ENCODE results near the gene APBB2. TPM values are rescaled to one million over a fixed set of nuclear protein-coding genes. Genes with fewer than 3 reads are reported as not detected.

APBB2 gene
- total RNA-seq, 1 experiment from 2014 or later: 49.0 TPM

DNA sequence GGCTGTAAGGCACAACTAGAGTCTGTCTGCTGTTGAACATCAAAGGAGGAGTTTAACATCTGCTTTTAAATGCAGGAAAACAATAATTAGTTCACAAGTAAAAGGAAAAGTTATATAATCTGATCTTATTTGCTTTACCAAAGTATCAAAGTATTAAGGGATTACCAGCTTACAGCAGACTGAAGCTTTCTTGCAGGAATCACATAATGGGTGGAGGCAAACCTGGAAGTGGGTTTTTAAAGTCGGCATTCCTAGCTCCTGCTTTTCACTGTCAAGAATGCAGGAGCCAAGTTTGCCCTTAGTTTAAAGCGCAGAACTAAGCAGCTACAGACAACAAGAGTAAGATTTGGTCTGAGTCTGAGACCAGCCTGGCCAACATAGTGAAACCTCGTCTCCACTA, 122.2 kb downstream of the APBB2 start:
- H3K36me3 Mint-ChIP-seq: no peaks in the 10 kb centered on the region
- H3K4me3 Mint-ChIP-seq: no peak overlapping the region
- DNase-seq (ENCODE audit: low spot score) (no peak), ATAC-seq (no peak)
- H3K9me3 Mint-ChIP-seq: no peaks in the 10 kb centered on the region
- no peaks in the 10 kb centered on the region for H3K27me3 Mint-ChIP-seq (ENCODE audit: low read depth)
- ChIA-PET CTCF (interaction anchor here (1.0 to 1.1 kb wide), 2 partner anchors 116 kb away, joined by 3 to 4 read pairs; no protein-coding TSS in a partner anchor), POLR2A (interaction anchor here (0.6 to 0.9 kb wide), 4 partner anchors 9 to 423 kb away, joined by 3 to 6 read pairs (median 4); no protein-coding TSS in a partner anchor)
- no peak overlapping the region for H3K27ac Mint-ChIP-seq
- TF ChIP-seq MLX (CRISPR knock-in tag; IDR thresholded peaks at IDR 0.05) (no peak), CBFB (CRISPR knock-in tag; IDR thresholded peaks at IDR 0.05; ENCODE audit: low read depth) (no peak), NR1H2 (CRISPR knock-in tag; IDR thresholded peaks at IDR 0.05) (no peak), AR (CRISPR knock-in tag; IDR thresholded peaks at IDR 0.05) (no peak), ZSCAN18 (CRISPR knock-in tag; IDR thresholded peaks at IDR 0.05) (no peak), HMGA2 (CRISPR knock-in tag; IDR thresholded peaks at IDR 0.05) (no peak), ZNF423 (CRISPR knock-in tag; IDR thresholded peaks at IDR 0.05) (no peak), ZNF425 (CRISPR knock-in tag; conservative IDR thresholded peaks at IDR 0.05) (no peak), USF1 (CRISPR knock-in tag; IDR thresholded peaks at IDR 0.05) (no peak), JAZF1 (CRISPR knock-in tag; IDR thresholded peaks at IDR 0.05) (no peak), RORB (CRISPR knock-in tag; IDR thresholded peaks at IDR 0.05) (no peak), NFATC4 (CRISPR knock-in tag; IDR thresholded peaks at IDR 0.05) (no peak), ZMAT4 (CRISPR knock-in tag; IDR thresholded peaks at IDR 0.05) (no peak), ELF4 (CRISPR knock-in tag; IDR thresholded peaks at IDR 0.05; ENCODE audit: low read depth) (no peak)
- TF ChIP-seq, protein P1, sequence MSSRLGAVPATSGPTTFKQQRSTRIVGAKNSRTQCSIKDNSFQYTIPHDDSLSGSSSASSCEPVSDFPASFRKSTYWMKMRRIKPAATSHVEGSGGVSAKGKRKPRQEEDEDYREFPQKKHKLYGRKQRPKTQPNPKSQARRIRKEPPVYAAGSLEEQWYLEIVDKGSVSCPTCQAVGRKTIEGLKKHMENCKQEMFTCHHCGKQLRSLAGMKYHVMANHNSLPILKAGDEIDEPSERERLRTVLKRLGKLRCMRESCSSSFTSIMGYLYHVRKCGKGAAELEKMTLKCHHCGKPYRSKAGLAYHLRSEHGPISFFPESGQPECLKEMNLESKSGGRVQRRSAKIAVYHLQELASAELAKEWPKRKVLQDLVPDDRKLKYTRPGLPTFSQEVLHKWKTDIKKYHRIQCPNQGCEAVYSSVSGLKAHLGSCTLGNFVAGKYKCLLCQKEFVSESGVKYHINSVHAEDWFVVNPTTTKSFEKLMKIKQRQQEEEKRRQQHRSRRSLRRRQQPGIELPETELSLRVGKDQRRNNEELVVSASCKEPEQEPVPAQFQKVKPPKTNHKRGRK (CRISPR knock-in tag; IDR thresholded peaks at IDR 0.05; ENCODE audit: borderline replicate concordance): no peak
- TF ChIP-seq, protein P2, sequence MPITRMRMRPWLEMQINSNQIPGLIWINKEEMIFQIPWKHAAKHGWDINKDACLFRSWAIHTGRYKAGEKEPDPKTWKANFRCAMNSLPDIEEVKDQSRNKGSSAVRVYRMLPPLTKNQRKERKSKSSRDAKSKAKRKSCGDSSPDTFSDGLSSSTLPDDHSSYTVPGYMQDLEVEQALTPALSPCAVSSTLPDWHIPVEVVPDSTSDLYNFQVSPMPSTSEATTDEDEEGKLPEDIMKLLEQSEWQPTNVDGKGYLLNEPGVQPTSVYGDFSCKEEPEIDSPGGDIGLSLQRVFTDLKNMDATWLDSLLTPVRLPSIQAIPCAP (CRISPR knock-in tag; IDR thresholded peaks at IDR 0.05): no peak
- TF ChIP-seq, protein P3, sequence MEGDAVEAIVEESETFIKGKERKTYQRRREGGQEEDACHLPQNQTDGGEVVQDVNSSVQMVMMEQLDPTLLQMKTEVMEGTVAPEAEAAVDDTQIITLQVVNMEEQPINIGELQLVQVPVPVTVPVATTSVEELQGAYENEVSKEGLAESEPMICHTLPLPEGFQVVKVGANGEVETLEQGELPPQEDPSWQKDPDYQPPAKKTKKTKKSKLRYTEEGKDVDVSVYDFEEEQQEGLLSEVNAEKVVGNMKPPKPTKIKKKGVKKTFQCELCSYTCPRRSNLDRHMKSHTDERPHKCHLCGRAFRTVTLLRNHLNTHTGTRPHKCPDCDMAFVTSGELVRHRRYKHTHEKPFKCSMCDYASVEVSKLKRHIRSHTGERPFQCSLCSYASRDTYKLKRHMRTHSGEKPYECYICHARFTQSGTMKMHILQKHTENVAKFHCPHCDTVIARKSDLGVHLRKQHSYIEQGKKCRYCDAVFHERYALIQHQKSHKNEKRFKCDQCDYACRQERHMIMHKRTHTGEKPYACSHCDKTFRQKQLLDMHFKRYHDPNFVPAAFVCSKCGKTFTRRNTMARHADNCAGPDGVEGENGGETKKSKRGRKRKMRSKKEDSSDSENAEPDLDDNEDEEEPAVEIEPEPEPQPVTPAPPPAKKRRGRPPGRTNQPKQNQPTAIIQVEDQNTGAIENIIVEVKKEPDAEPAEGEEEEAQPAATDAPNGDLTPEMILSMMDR (IDR thresholded peaks at IDR 0.05): no peak
- TF ChIP-seq, protein P4, sequence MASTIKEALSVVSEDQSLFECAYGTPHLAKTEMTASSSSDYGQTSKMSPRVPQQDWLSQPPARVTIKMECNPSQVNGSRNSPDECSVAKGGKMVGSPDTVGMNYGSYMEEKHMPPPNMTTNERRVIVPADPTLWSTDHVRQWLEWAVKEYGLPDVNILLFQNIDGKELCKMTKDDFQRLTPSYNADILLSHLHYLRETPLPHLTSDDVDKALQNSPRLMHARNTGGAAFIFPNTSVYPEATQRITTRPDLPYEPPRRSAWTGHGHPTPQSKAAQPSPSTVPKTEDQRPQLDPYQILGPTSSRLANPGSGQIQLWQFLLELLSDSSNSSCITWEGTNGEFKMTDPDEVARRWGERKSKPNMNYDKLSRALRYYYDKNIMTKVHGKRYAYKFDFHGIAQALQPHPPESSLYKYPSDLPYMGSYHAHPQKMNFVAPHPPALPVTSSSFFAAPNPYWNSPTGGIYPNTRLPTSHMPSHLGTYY (CRISPR knock-in tag; IDR thresholded peaks at IDR 0.05): no peak
- TF ChIP-seq, protein P5, sequence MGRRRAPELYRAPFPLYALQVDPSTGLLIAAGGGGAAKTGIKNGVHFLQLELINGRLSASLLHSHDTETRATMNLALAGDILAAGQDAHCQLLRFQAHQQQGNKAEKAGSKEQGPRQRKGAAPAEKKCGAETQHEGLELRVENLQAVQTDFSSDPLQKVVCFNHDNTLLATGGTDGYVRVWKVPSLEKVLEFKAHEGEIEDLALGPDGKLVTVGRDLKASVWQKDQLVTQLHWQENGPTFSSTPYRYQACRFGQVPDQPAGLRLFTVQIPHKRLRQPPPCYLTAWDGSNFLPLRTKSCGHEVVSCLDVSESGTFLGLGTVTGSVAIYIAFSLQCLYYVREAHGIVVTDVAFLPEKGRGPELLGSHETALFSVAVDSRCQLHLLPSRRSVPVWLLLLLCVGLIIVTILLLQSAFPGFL (CRISPR knock-in tag; IDR thresholded peaks at IDR 0.05; ENCODE audit: borderline replicate concordance): no peak
- peaks cover 12% of the 10 kb centered on the region; the same call in 1 of the 2 replicates for H3K4me1 Mint-ChIP-seq
